SU-DHL-6 (cell line): ENCODE results near the gene AP1G2.

Source experiments
- H2AFZ ChIP-seq: fragments of 200-600 bp; sonication (generic); 2 replicates; pipeline ENCODE4 v1.6.1; 2014; ENCODE audit warnings: low read depth, mild to moderate bottlenecking, moderate library complexity, mixed read lengths, antibody characterized with exemption, low read length; ENCODE audit not compliant: severe bottlenecking
- H3F3A ChIP-seq: fragments of 200-600 bp; shearing (Covaris generic); 2 replicates; pipeline ENCODE4 v1.6.0; 2016; ENCODE audit warnings: antibody characterized with exemption, mild to moderate bottlenecking; ENCODE audit not compliant: insufficient read depth
- H3K27ac ChIP-seq: fragments of 200-600 bp; sonication (generic); 2 replicates; pipeline ENCODE4 v1.5.1; 2016; ENCODE audit warnings: low read depth, mild to moderate bottlenecking, low read length, moderate library complexity, mixed read lengths
- H3K27me3 ChIP-seq: fragments of 200-600 bp; sonication (generic), shearing (Covaris generic); 2 replicates; pipeline ENCODE4 v1.6.0; 2014; ENCODE audit warnings: mild to moderate bottlenecking, low read length
- H3K36me3 ChIP-seq: fragments of 200-600 bp; sonication (generic); 2 replicates; pipeline ENCODE4 v1.6.1; 2014; ENCODE audit warnings: mild to moderate bottlenecking, low read length, mixed read lengths
- H3K4me2 ChIP-seq: fragments of 300-600, 200-600 bp; shearing (Covaris generic), sonication (generic); 2 replicates; pipeline ENCODE4 v1.6.0; 2014; ENCODE audit warnings: low read length, low read depth, mild to moderate bottlenecking; ENCODE audit not compliant: poor library complexity, severe bottlenecking
- H3K4me3 ChIP-seq: fragments of 200-600 bp; sonication (generic); 2 replicates; pipeline ENCODE4 v1.5.1; 2014; ENCODE audit warnings: antibody characterized with exemption, low read length, mild to moderate bottlenecking, mixed read lengths; ENCODE audit not compliant: insufficient read depth, poor library complexity, severe bottlenecking
- H3K79me2 ChIP-seq: fragments of 200-600 bp; sonication (generic); 2 replicates; pipeline ENCODE4 v1.6.1; 2014; ENCODE audit warnings: mild to moderate bottlenecking, low read length, moderate library complexity; ENCODE audit not compliant: insufficient read depth
- H3K9ac ChIP-seq: fragments of 200-600 bp; sonication (generic); 2 replicates; pipeline ENCODE4 v1.7.0; 2014; ENCODE audit warnings: mild to moderate bottlenecking, low read length
- H3K9me2 ChIP-seq: fragments of 200-600 bp; sonication (generic); replicated peaks from 2 replicates; pipeline ENCODE4 v1.6.1; 2014; ENCODE audit warnings: low read length; ENCODE audit not compliant: insufficient read depth
- H3K9me3 ChIP-seq: fragments of 200-600 bp; sonication (generic); 2 replicates; pipeline ENCODE4 v1.6.1; 2014; ENCODE audit warnings: low read length, mixed read lengths; ENCODE audit not compliant: insufficient read depth
- H4K20me1 ChIP-seq: fragments of 200-600 bp; sonication (generic); 2 replicates; pipeline ENCODE4 v1.6.1; 2014; ENCODE audit warnings: low read depth, mild to moderate bottlenecking, antibody characterized with exemption, low read length, moderate library complexity, mixed read lengths
- CTCF ChIP-seq: fragments of 200-600 bp; sonication (generic); IDR thresholded peaks from one replicate; pipeline ENCODE4 v1.5.1; 2017; ENCODE audit warnings: antibody characterized with exemption, mild to moderate bottlenecking, low read length, moderate library complexity; ENCODE audit not compliant: insufficient read depth, poor library complexity, severe bottlenecking
- EZH2phosphoT487 ChIP-seq: fragments of 200-600 bp; sonication (generic), shearing (Covaris generic); conservative IDR thresholded peaks from 2 replicates; pipeline ENCODE4 v1.6.1; 2018; ENCODE audit warnings: mild to moderate bottlenecking, antibody characterized with exemption, low read length, moderate library complexity, mixed read lengths

The AP1G2 gene

GRCh38 chr14:23532658-23533057 is 34.9 kb downstream of the AP1G2 start:
- Histone ChIP-seq H3K9me3 (no peaks in the 10 kb centered on the region), H4K20me1 (no peaks in the 10 kb centered on the region), H3K27me3 (no peaks in the 10 kb centered on the region), H3K36me3 (no peaks in the 10 kb centered on the region), H3K9ac (no peak overlapping the region), H3K4me3 (no peak overlapping the region), H3K4me2 (no peak overlapping the region), H3K27ac (no peak overlapping the region), H3F3A (no peaks in the 10 kb centered on the region), H3K79me2 (no peaks in the 10 kb centered on the region), H2AFZ (no peak overlapping the region), H3K9me2 (no peaks in the 10 kb centered on the region)
- no peak for TF ChIP-seq EZH2phosphoT487
- TF ChIP-seq CTCF = no peak

GRCh38 chr14:23531391-23531790 is 36.2 kb downstream of the AP1G2 start:
- Histone ChIP-seq H3K4me2 (no peak overlapping the region), H3K27me3 (no peaks in the 10 kb centered on the region), H4K20me1 (no peaks in the 10 kb centered on the region), H3K9me2 (no peaks in the 10 kb centered on the region), H2AFZ (no peak overlapping the region), H3K27ac (no peak overlapping the region), H3F3A (no peaks in the 10 kb centered on the region), H3K4me3 (no peak overlapping the region), H3K36me3 (no peaks in the 10 kb centered on the region), H3K9ac (no peak overlapping the region), H3K9me3 (no peaks in the 10 kb centered on the region), H3K79me2 (no peaks in the 10 kb centered on the region)
- TF ChIP-seq CTCF = no peak
- no peak for TF ChIP-seq EZH2phosphoT487

- Histone ChIP-seq H3K9me2 (no peaks in the 10 kb centered on the region), H3K79me2 (no peaks in the 10 kb centered on the region), H2AFZ (no peak overlapping the region), H3K9ac (no peak overlapping the region), H3K27me3 (no peaks in the 10 kb centered on the region), H3K4me2 (no peak overlapping the region), H3K9me3 (no peaks in the 10 kb centered on the region), H3K27ac (no peak overlapping the region), H3K36me3 (no peaks in the 10 kb centered on the region), H3F3A (no peaks in the 10 kb centered on the region), H3K4me3 (no peak overlapping the region), H4K20me1 (no peaks in the 10 kb centered on the region)
- no peak for TF ChIP-seq CTCF
- no peak for TF ChIP-seq EZH2phosphoT487
Observed at GRCh38 chr14:23530375-23531055, 37.1 kb downstream of the AP1G2 start.
